A673 (cell line): ENCODE results near the gene NUP93. TPM values are rescaled to one million over a fixed set of nuclear protein-coding genes. Genes with fewer than 3 reads are reported as not detected.
A peak's percentile ranks its signal among the peaks of the same experiment; 100 is the strongest.

Source experiments
- Bru-seq: library from RNA; stranded (reverse); fragments of 400-500 nt; gene quantifications from one replicate; lab custom pipeline; 2021; lab: Mats Ljungman, UMichigan
- BruChase-seq, 2 experiments: library from RNA; stranded (reverse); fragments of 400-500 nt; gene quantifications; one replicate each; lab custom pipeline; 2021; lab: Mats Ljungman, UMichigan
- BruUV-seq: library from RNA; stranded (reverse); fragments of 400-500 nt; replicated peaks from 2 replicates; lab custom pipeline; 2021; lab: Mats Ljungman, UMichigan
- CTCF ChIA-PET: fragments of 300-600 bp; sonication (Branson Sonifier 250); formaldehyde crosslinking; loops from one replicate; lab custom pipeline; 2022; ENCODE audit warnings: antibody characterized with exemption; lab: Charles Lee
- POLR2A ChIA-PET: fragments of 300-600 bp; sonication (Branson Sonifier 250); formaldehyde crosslinking; loops from one replicate; lab custom pipeline; 2022; ENCODE audit warnings: antibody characterized with exemption; ENCODE audit not compliant: low non-redundant PET; lab: Charles Lee
- DNase-seq: peaks from one replicate; pipeline ENCODE4 v3.0.0-alpha.2; 2015; ENCODE audit warnings: low spot score
- H3K27ac ChIP-seq: fragments of 200-600 bp; sonication (generic); 2 replicates; pipeline ENCODE4 v1.5.1; 2016; ENCODE audit warnings: mixed run types, low read depth, mild to moderate bottlenecking, mixed read lengths, antibody characterized with exemption, low read length; ENCODE audit not compliant: poor library complexity, severe bottlenecking
- H3K27me3 ChIP-seq: fragments of 200-600 bp; sonication (generic); replicated peaks from 2 replicates; pipeline ENCODE4 v1.6.1; 2017; ENCODE audit warnings: mixed run types, low read depth, mild to moderate bottlenecking, mixed read lengths, antibody characterized with exemption, low read length; ENCODE audit not compliant: insufficient read depth, poor library complexity
- H3K36me3 ChIP-seq: fragments of 200-600 bp; sonication (generic); 2 replicates; pipeline ENCODE4 v1.6.1; 2016; ENCODE audit warnings: mixed run types, mild to moderate bottlenecking, mixed read lengths, antibody characterized with exemption, low read length; ENCODE audit not compliant: insufficient read depth, poor library complexity, severe bottlenecking
- H3K4me1 ChIP-seq: fragments of 200-600 bp; sonication (generic); 2 replicates; pipeline ENCODE4 v1.6.1; 2017; ENCODE audit warnings: mixed run types, mild to moderate bottlenecking, mixed read lengths, antibody characterized with exemption, low read length; ENCODE audit not compliant: insufficient read depth, poor library complexity, severe bottlenecking
- H3K4me3 ChIP-seq: fragments of 200-600 bp; sonication (generic); 2 replicates; pipeline ENCODE4 v1.5.1; 2016; ENCODE audit warnings: low read depth, mixed run types, mild to moderate bottlenecking, mixed read lengths, low read length; ENCODE audit not compliant: poor library complexity, severe bottlenecking
- H3K9me3 ChIP-seq: fragments of 200-600 bp; sonication (generic); 2 replicates; pipeline ENCODE4 v1.6.1; 2016; ENCODE audit warnings: mixed run types, low read depth, mild to moderate bottlenecking, mixed read lengths, antibody characterized with exemption, low read length; ENCODE audit not compliant: poor library complexity, severe bottlenecking
- EZH2 ChIP-seq: fragments of 200-600 bp; sonication (generic); IDR thresholded peaks from 2 replicates; pipeline ENCODE4 v1.6.1; 2017; ENCODE audit warnings: borderline replicate concordance, low read depth, mild to moderate bottlenecking, mixed read lengths, antibody characterized with exemption, low read length; ENCODE audit not compliant: poor library complexity, severe bottlenecking
- intact Hi-C: fragments of 100-400 bp; cut with micrococcal nuclease; formaldehyde crosslinking; loops from one replicate; pipeline ENCODE4 v1.10.0; 2022; ENCODE audit not compliant: unreplicated experiment
- long read RNA-seq: library from polyadenylated mRNA; stranded (forward); transcript quantifications from one replicate; pipeline ENCODE4 v2.0.0, GENCODE V29; 2022
- total RNA-seq: library from RNA; stranded (reverse); gene quantifications from 2 replicates; pipeline ENCODE4 v1.2.3, GENCODE V29; 2021
- TF ChIP-seq, protein P1 (sequence below): fragments of 300-800, 200-600 bp; sonication (generic); conservative IDR thresholded peaks from 2 replicates; pipeline ENCODE4 v1.5.1; 2017; ENCODE audit warnings: low read depth, mild to moderate bottlenecking, antibody characterized with exemption, low read length, moderate library complexity, mixed read lengths

The NUP93 gene
- total RNA-seq (153 and 155 TPM in 2 replicates), Bru-seq, nascent RNA (percentile 84 among the genes with signal in this experiment), BruChase-seq, experiment 1, labeled RNA remaining after a 2-hour chase (percentile 69 among the genes with signal in this experiment), BruChase-seq, experiment 2, labeled RNA remaining after a 6-hour chase (percentile 73 among the genes with signal in this experiment)
- long read RNA-seq, transcript NUP93-201 (22 exons, 2,741 nt) = major isoform, 431 of 731 reads
- long read RNA-seq, partial matches to known transcripts = 14 of 731 reads
- long read RNA-seq, other reads (novel, unspliced or antisense) = 286 of 731 reads

DNA sequence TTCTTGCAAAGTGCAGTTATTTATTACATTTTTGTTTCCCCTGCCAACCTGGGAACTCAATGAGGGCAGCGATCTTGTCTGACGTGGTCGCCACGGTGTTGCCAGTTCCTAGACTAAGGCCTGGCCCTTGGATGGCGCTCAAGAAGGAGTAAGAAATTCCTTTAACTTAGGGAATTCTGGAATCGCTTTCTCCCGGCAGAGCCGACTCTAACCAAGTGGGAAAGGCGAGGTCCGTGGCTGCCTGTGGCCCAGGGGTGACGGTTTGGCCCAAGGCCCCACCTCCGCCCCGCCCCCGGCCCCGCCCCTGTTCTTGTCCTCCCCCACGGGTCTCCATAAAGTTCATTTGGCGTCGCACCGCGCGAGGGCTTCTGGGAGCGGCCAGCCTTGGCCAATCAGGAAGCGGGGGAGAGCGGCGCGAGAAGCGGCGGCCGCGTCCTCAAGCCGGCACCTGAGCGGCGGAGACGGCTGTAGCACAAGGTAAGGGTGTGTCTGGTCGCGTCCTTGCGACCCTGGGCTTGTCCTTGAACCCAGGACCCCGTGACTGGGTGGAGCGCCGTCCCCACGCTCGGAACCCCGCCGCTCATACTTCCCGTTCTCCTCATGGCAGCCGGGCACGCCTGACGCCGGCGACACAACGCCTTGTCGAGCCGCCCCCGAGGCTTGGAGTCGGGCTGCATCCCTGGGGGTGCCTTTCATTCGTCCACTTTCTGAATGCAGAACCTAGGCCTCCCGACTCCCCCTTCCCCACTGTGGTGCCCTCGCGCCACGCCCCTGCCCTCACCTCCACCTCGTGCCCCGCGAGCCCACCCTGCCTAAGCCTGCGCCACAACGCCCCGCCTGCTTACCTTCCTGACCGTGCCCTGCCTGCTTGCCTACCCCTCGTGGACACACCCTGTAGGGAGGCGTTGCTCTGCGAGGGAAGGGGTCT lies at the start of gene NUP93:
Gene NUP93, plus strand, starts transcription at position 395 of the 928 bp plus-strand sequence. CDS start 18,119 bp downstream, outside the sequence.
- Histone ChIP-seq H3K4me3 (peak within 1 kb of the TSS; percentile 88), H3K9me3 (no peaks in the 10 kb centered on the region), H3K36me3 (no peaks in the 10 kb centered on the region), H3K27me3 (no peaks in the 10 kb centered on the region), H3K27ac (peak within 1 kb of the TSS; percentile 82), H3K4me1 (peaks cover 17% of the 10 kb centered on the region)
- peak; percentile 95 for DNase-seq
- POLR2A ChIA-PET = no interaction called here
- intact Hi-C loops = no loop called here
- no TSS peak for BruUV-seq
- no peak for TF ChIP-seq EZH2
- TF ChIP-seq, protein P1, sequence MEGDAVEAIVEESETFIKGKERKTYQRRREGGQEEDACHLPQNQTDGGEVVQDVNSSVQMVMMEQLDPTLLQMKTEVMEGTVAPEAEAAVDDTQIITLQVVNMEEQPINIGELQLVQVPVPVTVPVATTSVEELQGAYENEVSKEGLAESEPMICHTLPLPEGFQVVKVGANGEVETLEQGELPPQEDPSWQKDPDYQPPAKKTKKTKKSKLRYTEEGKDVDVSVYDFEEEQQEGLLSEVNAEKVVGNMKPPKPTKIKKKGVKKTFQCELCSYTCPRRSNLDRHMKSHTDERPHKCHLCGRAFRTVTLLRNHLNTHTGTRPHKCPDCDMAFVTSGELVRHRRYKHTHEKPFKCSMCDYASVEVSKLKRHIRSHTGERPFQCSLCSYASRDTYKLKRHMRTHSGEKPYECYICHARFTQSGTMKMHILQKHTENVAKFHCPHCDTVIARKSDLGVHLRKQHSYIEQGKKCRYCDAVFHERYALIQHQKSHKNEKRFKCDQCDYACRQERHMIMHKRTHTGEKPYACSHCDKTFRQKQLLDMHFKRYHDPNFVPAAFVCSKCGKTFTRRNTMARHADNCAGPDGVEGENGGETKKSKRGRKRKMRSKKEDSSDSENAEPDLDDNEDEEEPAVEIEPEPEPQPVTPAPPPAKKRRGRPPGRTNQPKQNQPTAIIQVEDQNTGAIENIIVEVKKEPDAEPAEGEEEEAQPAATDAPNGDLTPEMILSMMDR = no peak; the same call in 1 of the 2 replicates
- CTCF ChIA-PET = no interaction called here

DNA sequence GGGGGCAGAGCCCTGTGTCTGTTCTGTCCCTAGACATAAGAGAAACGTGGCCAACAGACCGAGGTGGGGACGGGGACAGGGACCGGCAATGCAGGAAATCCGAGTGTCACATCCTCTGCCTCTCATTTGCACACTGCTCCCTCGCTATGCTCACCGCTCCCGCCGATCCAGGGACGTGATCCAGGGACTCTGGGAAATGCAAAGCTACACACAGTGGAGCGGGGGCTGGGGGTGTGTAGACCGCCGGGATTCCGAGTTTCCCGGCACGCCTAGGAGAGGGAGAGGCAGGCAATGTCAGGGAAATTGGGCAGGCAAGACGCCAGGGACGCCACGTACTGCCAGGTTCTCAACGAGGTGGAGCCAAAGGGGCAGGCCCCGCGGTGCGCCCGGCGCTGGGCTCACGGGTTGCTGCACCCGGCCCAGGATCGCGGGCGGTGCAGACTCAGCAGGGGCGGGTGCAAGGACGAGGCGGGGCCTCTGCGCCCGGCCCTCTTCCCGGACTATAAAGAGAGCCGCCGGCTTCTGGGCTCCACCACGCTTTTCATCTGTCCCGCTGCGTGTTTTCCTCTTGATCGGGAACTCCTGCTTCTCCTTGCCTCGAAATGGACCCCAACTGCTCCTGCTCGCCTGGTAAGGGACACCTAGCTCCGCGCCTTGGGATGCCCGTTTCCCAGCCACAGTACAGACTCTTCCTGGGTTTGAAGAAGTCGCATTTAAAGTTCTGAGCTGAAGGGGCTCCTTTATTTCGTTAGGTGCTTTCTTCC lies 47.8 kb upstream of the NUP93 start, which contains the start of gene MT1X:
Gene MT1X, plus strand, starts transcription at position 532 of the 764 bp plus-strand sequence. Its CDS starts 71 bp downstream, at position 603.
- intact Hi-C loops = loop anchor here (5.0 kb wide), 1 partner anchor 75 kb away; the partner anchor contains the start of gene MT2A
- BruUV-seq = no TSS peak
- CTCF ChIA-PET = no interaction called here

More for the DNA sequence above, 47.8 kb upstream of the NUP93 start, which contains the start of gene MT1X:
- POLR2A ChIA-PET = no interaction called here
- Histone ChIP-seq H3K4me1 (no peaks in the 10 kb centered on the region), H3K36me3 (no peaks in the 10 kb centered on the region), H3K9me3 (no peaks in the 10 kb centered on the region), H3K4me3 (peak within 1 kb of the TSS; percentile 51), H3K27ac (peak within 1 kb of the TSS; percentile 35), H3K27me3 (no peaks in the 10 kb centered on the region)
- peak; percentile 93 for DNase-seq
- no peak for TF ChIP-seq EZH2
- TF ChIP-seq, protein P1 = no peak
